Daoy (cell line): ENCODE measurements around the gene KCNC3. TPM values are rescaled to one million over a fixed set of nuclear protein-coding genes. Genes with fewer than 3 reads are reported as not detected.
A peak's percentile ranks its signal among the peaks of the same experiment; 100 is the strongest.
"Not testable (repeated sequence)": the region's sequence is repeated elsewhere in the genome, so short reads cannot be mapped to it uniquely, and the experiment has no call there.

Source experiments
- DNase-seq: peaks from one replicate; pipeline ENCODE4 v3.0.0-alpha.2; 2015; ENCODE audit warnings: low read depth
- total RNA-seq: library from RNA; depleted of rRNA; stranded (reverse); fragments of >200 nt; shearing (Covaris generic); gene quantifications from 2 replicates; pipeline ENCODE4 v1.2.3, GENCODE V29; 2014

The KCNC3 gene
- total RNA-seq, 1 experiment from 2014 or later = 0.06 TPM

- DNase-seq = not testable (repeated sequence)
These were observed 24.3 kb upstream of the KCNC3 start for GRCh38 chr19:50353487-50353880.

- no peak for DNase-seq
These were observed 23.1 kb upstream of the KCNC3 start for GRCh38 chr19:50352242-50352641.

GRCh38 chr19:50349277-50350057, 20.3 kb upstream of the KCNC3 start:
- DNase-seq = no peak

- not testable (repeated sequence) for DNase-seq
These were observed 18.0 kb upstream of the KCNC3 start for GRCh38 chr19:50347089-50347581.

GRCh38 chr19:50344661-50345318, 15.6 kb upstream of the KCNC3 start:
- DNase-seq = no peak

GRCh38 chr19:50341091-50341564, 12.0 kb upstream of the KCNC3 start:
- no peak for DNase-seq

GRCh38 chr19:50340331-50340730, 11.2 kb upstream of the KCNC3 start:
- no peak for DNase-seq

GRCh38 chr19:50337031-50337430, 7.9 kb upstream of the KCNC3 start:
- not testable (repeated sequence) for DNase-seq

GRCh38 chr19:50334741-50335421, 5.7 kb upstream of the KCNC3 start:
- no peak for DNase-seq

- DNase-seq = peak; percentile 88
These were observed 4.8 kb upstream of the KCNC3 start for GRCh38 chr19:50333737-50334617.

- DNase-seq = peak; percentile 95
These were observed 4.1 kb upstream of the KCNC3 start for GRCh38 chr19:50333235-50333736.

- no peak for DNase-seq
These were observed 3.3 kb upstream of the KCNC3 start for GRCh38 chr19:50332244-50333038.

- no peak for DNase-seq
These were observed 2.7 kb upstream of the KCNC3 start for GRCh38 chr19:50331994-50332243.

GRCh38 chr19:50331221-50331993, 2.2 kb upstream of the KCNC3 start:
- no peak for DNase-seq

- peak; percentile 94 for DNase-seq
These were observed 1.3 kb upstream of the KCNC3 start for GRCh38 chr19:50330365-50331078.

- not testable (repeated sequence) for DNase-seq
These were observed 733 bp upstream of the KCNC3 start for GRCh38 chr19:50329926-50330294.

- DNase-seq = no peak
These were observed 368 bp downstream of the KCNC3 start for GRCh38 chr19:50328873-50329145.

GRCh38 chr19:50328224-50328872, 829 bp downstream of the KCNC3 start:
- DNase-seq = peak; percentile 57
